ENCODE measurements around the gene OBSL1.

DNA sequence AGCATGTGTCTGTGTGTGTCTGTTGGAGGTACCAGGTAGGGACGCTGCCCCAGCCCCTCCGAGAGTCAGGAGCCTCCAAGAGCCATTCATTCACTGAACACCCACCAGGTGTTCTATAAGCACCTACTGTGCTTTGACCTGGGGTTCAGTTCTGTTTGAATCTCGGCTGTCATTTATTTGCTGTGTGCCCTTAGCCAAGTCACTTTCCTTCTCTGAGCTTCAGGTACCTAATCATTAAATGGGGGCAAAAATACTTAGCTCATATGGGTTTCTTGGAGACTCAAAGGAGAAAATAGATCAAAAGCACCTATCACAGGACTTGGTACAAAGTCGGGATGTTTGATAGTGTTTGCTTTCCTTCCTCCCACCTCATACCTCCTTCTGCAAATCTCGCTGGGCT, 43.9 kb downstream of the OBSL1 start:
- TF ChIP-seq, protein P1, sequence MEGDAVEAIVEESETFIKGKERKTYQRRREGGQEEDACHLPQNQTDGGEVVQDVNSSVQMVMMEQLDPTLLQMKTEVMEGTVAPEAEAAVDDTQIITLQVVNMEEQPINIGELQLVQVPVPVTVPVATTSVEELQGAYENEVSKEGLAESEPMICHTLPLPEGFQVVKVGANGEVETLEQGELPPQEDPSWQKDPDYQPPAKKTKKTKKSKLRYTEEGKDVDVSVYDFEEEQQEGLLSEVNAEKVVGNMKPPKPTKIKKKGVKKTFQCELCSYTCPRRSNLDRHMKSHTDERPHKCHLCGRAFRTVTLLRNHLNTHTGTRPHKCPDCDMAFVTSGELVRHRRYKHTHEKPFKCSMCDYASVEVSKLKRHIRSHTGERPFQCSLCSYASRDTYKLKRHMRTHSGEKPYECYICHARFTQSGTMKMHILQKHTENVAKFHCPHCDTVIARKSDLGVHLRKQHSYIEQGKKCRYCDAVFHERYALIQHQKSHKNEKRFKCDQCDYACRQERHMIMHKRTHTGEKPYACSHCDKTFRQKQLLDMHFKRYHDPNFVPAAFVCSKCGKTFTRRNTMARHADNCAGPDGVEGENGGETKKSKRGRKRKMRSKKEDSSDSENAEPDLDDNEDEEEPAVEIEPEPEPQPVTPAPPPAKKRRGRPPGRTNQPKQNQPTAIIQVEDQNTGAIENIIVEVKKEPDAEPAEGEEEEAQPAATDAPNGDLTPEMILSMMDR (IDR thresholded peaks at IDR 0.05): no peak
- no peak for TF ChIP-seq POLR2A (IDR thresholded peaks at IDR 0.05)
